Measurements from ENCODE around the gene TTYH1.

The TTYH1 gene

DNA sequence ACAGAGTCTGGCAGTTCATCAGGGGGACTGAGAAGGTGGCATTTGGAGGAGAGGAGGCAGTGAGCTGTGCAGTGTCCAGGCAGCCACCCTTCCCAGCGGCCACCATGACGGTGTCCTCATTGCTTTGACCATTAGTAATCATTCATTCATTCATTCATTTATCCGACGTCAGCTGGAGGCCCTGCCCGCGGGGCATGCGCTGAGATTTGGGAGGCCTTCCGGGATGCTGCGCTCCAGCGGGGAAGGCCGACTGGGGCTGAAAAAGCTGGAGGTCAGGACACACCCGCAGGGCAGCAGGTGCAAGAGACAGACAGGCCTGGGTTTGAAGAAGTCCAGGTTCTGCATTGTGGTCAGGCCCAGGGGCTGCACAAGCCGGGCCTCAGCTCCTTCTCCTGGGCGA, 8.9 kb downstream of the TTYH1 start:
- in situ Hi-C loops (cut with HindIII; ENCODE audit: low sequenced_read_pairs): no loop called here
- DNase-seq (ENCODE audit: low read depth, low spot score): no peak
- H3K4me3 ChIP-seq (ENCODE audit: low read depth, low read length): no peak overlapping the region
- TF ChIP-seq, protein P1, sequence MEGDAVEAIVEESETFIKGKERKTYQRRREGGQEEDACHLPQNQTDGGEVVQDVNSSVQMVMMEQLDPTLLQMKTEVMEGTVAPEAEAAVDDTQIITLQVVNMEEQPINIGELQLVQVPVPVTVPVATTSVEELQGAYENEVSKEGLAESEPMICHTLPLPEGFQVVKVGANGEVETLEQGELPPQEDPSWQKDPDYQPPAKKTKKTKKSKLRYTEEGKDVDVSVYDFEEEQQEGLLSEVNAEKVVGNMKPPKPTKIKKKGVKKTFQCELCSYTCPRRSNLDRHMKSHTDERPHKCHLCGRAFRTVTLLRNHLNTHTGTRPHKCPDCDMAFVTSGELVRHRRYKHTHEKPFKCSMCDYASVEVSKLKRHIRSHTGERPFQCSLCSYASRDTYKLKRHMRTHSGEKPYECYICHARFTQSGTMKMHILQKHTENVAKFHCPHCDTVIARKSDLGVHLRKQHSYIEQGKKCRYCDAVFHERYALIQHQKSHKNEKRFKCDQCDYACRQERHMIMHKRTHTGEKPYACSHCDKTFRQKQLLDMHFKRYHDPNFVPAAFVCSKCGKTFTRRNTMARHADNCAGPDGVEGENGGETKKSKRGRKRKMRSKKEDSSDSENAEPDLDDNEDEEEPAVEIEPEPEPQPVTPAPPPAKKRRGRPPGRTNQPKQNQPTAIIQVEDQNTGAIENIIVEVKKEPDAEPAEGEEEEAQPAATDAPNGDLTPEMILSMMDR (IDR thresholded peaks at IDR 0.05; ENCODE audit: low read depth, low read length): no peak

DNA sequence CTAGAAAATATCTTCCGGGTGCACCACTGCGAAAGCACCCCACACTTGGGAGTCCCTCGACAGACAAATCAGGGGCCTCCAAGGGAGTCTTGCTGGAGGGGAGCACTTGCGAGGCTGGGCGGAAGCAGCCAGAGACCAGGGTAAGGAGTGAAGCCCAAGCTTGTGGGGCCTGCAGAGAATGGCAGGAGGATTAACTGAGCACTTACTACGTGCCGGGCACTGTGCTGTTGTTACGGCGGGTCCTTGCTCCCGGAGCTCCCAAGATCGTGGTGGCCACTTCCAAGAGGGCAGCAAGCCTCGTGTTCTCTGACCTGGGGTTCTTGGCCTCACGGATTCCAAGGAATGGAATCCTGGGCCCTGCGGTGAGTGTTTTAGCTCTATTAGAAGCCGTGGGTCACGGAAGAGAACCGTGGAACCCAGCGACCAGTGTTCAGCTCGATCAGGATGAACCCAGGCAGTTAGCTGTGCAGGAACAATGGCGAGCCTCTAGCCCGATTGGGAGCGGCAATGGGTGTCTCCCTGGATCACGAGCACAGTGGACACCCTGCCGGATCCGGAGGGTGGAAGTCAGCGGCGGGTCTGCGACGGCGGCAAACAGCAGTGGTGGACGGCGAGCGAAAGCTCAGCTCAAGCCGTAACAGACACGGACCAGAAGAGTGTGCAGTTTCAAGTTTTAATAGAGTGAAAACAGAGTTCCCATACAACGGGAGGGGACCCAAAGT, 9.6 kb downstream of the TTYH1 start:
- no peak overlapping the region for H3K4me3 ChIP-seq (ENCODE audit: low read depth, low read length)
- TF ChIP-seq, protein P1 (IDR thresholded peaks at IDR 0.05; ENCODE audit: low read depth, low read length): no peak
- in situ Hi-C loops (cut with HindIII; ENCODE audit: low sequenced_read_pairs): no loop called here
- no peak for DNase-seq (ENCODE audit: low read depth, low spot score)

DNA sequence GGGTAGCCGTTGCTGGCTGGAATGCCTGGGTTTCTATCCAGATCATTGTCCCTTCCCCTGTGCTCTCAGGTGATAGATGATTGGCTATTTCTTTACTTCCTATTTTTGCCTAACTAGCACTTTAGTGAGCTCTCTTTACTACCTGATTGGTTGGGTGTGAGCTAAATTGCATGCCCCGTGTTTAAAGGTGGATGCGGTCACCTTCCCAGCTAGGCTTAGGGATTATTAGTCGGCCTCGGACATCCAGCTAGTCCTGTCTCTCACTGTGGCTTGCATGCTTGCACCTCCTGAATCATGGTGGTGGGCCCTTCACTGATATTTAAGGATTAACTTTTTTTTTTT, 10.1 kb downstream of the TTYH1 start:
- H3K4me3 ChIP-seq (ENCODE audit: low read depth, low read length): no peak overlapping the region
- in situ Hi-C loops (cut with HindIII; ENCODE audit: low sequenced_read_pairs): no loop called here
- TF ChIP-seq, protein P1 (IDR thresholded peaks at IDR 0.05; ENCODE audit: low read depth, low read length): no peak
- no peak for DNase-seq (ENCODE audit: low read depth, low spot score)

DNA sequence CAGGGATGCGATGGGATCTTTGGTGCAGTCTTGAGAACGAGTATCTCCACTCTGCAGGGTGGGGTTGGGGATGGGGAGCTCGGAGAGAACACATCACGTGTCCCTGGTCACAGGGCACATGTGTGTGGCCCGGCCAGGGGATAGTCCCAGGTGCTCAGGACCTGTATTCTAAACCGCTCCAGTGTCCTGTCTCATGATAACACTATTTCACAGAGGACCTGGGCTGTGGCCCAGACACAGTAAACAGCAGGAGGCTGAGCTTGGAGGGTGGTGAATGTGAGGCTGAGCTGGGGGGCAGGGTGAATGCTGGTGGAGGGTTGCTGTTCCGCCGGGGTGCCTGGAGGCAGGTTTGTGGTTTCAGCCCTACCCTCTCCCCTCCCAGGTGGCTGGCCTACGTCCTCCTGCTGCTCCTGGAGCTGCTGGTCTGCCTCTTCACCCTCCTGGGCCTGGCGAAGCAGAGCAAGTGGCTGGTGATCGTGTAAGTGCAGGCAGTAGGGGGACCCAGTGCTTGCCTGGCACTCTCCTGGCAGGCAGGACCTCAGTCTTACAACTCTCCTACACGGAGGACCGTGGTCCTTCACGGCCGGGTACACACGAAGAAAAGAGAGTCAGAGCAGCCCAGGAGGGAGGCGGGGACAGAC, 11.1 kb downstream of the TTYH1 start:
- H3K4me3 ChIP-seq (ENCODE audit: low read depth, low read length): no peak overlapping the region
- TF ChIP-seq, protein P1 (IDR thresholded peaks at IDR 0.05; ENCODE audit: low read depth, low read length): no peak
- in situ Hi-C loops (cut with HindIII; ENCODE audit: low sequenced_read_pairs): no loop called here
- no peak for DNase-seq (ENCODE audit: low read depth, low spot score)

DNA sequence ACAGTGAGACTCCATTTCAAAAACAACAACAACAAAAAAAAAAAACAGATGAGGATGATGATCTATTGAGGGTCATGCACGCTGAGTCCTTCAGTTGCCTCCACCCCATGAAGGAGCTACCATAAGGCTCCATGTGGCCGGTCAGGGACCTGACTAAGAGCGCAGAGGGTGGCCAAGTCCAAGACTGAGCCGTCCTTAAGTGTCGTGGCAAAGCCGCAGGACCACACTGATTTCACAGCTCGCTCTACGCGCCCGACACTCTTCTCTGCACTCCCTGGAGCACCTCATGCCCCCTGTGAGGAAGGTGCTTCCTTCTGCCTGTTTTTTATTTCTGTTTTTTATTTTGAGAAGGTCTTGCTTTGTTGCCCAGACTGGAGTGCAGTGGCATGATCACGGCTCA, 12.3 kb downstream of the TTYH1 start:
- TF ChIP-seq, protein P1 (IDR thresholded peaks at IDR 0.05; ENCODE audit: low read depth, low read length): no peak
- in situ Hi-C loops (cut with HindIII; ENCODE audit: low sequenced_read_pairs): no loop called here
- no peak for DNase-seq (ENCODE audit: low read depth, low spot score)
- no peak overlapping the region for H3K4me3 ChIP-seq (ENCODE audit: low read depth, low read length)

DNA sequence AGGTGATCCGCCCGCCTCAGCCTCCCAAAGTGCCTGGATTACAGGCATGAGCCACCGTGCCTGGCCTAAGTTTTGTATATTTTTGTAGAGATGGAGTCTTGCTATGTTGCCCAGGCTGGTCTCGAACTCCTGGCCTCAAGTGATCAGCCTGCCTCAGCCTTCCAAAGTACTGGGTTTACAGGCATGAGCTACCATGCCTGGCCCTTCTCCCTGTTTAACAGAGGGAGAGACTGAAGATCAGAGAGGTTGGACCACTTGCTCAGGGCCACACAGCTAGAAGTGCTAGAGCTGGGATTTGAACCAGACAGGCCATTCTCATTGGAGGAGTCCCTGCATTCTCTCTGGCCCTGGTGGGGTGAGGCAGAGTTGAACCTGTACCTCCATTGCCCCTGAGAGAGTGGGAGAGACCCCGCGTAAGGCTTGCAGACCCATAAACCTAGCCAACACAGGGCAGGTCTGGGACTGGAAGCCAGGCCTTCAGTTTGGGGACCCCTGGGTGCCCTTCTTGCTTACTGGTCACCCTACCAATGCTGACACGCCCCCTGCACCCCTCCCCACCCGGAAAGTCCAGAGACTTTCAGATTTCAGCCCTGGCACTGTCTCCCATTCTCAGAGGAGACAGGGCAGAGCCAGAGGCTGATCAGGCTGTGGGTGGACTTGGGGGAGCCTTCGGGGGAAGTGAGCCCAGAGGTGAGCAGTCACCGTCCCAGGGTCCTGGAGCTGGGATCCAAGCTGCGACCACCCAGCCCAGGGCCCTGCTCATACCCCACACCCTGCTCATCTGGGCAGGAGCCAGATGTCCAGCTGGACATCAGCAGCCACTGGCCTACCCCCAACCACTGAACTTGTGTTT, 13.3 kb downstream of the TTYH1 start:
- TF ChIP-seq, protein P1 (IDR thresholded peaks at IDR 0.05; ENCODE audit: low read depth, low read length): no peak
- in situ Hi-C loops (cut with HindIII; ENCODE audit: low sequenced_read_pairs): no loop called here
- no peak for DNase-seq (ENCODE audit: low read depth, low spot score)
- no peak overlapping the region for H3K4me3 ChIP-seq (ENCODE audit: low read depth, low read length)

All from astrocyte of the spinal cord (primary cell).